Fibroblast of mammary gland (primary cell): ENCODE data around the gene RBM28.

Source experiments
- DNase-seq: peaks from one replicate; pipeline ENCODE4 v3.0.0-alpha.2; 2010; ENCODE audit warnings: low read depth
- H3K4me3 ChIP-seq: 2 replicates; pipeline ENCODE4 v1.5.1; 2011; ENCODE audit warnings: low read depth, mild to moderate bottlenecking, low read length, moderate library complexity; ENCODE audit not compliant: control insufficient read depth
- TF ChIP-seq, protein P1 (sequence below): conservative IDR thresholded peaks from 2 replicates; pipeline ENCODE4 v1.5.1; 2011; ENCODE audit warnings: low read depth, low read length, inconsistent platforms; ENCODE audit not compliant: control insufficient read depth, insufficient read depth

The RBM28 gene

DNA sequence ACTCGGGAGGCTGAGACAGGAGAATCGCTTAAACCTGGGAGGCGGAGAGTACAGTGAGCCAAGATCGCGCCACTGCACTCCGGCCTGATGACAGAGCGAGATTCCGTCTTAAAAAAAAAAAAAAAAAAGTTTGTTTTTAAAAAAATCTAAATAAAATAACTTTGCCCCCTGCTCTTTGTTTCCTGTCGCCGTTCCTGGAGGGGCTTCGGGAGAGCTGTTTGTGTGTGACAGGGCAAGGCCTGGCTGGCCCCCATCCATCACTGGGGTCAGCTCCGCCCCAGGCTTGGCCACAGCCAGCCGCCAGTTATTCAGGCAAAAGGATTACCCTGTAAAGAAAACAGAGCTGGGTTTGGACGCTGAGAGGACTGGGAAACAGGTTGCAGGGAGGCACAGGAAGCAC is 86.2 kb downstream of the RBM28 start:
- TF ChIP-seq, protein P1, sequence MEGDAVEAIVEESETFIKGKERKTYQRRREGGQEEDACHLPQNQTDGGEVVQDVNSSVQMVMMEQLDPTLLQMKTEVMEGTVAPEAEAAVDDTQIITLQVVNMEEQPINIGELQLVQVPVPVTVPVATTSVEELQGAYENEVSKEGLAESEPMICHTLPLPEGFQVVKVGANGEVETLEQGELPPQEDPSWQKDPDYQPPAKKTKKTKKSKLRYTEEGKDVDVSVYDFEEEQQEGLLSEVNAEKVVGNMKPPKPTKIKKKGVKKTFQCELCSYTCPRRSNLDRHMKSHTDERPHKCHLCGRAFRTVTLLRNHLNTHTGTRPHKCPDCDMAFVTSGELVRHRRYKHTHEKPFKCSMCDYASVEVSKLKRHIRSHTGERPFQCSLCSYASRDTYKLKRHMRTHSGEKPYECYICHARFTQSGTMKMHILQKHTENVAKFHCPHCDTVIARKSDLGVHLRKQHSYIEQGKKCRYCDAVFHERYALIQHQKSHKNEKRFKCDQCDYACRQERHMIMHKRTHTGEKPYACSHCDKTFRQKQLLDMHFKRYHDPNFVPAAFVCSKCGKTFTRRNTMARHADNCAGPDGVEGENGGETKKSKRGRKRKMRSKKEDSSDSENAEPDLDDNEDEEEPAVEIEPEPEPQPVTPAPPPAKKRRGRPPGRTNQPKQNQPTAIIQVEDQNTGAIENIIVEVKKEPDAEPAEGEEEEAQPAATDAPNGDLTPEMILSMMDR: no peak
- no peak for DNase-seq
- no peak overlapping the region for H3K4me3 ChIP-seq

DNA sequence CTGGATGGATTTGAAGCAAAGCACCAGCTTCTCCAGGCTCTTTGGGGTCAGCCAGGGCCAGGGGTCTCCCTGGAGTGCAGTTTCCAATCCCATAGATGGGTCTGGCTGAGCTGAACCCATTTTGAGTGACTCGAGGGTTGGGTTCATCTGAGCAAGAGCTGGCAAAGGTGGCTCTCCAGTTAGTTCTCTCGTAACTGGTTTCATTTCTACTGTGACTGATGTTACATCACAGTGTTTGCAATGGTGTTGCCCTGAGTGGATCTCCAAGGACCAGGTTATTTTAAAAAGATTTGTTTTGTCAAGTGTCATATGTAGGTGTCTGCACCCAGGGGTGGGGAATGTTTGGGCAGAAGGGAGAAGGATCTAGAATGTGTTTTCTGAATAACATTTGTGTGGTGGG is 88.4 kb downstream of the RBM28 start:
- no peak for DNase-seq
- no peak overlapping the region for H3K4me3 ChIP-seq
- TF ChIP-seq, protein P1: no peak

DNA sequence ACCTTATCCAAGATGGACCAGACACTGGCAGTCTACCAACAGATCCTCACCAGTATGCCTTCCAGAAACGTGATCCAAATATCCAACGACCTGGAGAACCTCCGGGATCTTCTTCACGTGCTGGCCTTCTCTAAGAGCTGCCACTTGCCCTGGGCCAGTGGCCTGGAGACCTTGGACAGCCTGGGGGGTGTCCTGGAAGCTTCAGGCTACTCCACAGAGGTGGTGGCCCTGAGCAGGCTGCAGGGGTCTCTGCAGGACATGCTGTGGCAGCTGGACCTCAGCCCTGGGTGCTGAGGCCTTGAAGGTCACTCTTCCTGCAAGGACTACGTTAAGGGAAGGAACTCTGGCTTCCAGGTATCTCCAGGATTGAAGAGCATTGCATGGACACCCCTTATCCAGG is 89.2 kb downstream of the RBM28 start:
- no peak for DNase-seq
- TF ChIP-seq, protein P1: no peak
- no peak overlapping the region for H3K4me3 ChIP-seq

DNA sequence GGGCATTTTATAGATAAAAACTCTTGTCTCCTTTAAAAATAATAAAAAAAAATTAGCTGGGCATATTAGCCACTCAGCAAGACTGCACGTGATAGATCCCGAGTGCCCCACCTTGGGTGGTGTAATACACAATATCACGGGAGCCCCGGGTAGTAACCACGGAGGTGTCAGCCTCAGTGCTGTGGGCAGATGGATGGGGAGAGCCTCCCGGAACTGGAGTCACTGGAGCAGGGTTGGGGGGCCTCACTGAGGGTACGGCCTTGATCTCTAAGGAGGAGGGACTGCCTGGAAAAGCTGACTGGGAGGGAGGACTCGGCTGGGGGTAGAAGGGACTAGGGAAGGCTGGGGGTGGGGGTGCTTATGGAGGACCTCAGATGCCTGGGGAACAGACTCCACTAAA is 90.0 kb downstream of the RBM28 start:
- no peak overlapping the region for H3K4me3 ChIP-seq
- TF ChIP-seq, protein P1: no peak

DNA sequence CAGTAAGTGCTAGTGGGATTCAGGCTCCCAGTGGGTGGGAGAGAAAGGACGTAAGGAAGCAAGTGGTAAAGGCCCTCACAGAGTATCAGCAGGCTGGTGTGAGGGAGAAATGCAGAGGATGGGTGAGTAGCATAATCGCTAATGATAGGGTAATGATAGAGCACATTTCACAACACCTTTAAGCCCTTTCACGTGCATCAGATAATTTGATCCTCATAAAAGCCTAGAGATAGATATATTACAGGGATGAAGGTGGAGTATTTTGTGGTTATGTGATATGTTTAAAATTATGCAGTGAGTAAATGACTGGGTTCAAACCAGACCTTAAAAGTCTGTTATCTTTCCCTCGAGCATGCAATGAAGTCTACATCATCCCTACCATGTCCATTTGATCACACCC is 92.4 kb downstream of the RBM28 start:
- TF ChIP-seq, protein P1: no peak
- no peak for DNase-seq
- H3K4me3 ChIP-seq: no peak overlapping the region

More for the DNA sequence above, 90.0 kb downstream of the RBM28 start:
- no peak for DNase-seq
